ENCODE results near the gene AIM2.

- TF ChIP-seq CTCF (optimal IDR thresholded peaks at IDR 0.05 in 1 of 3, IDR thresholded peaks at IDR 0.05 in 1 of 3, conservative IDR thresholded peaks at IDR 0.05 in 1 of 3; ENCODE audit: extremely low read depth in 1 of 3, insufficient read depth in 2 of 3, low read length in 3 of 3) (peak in 1 of 3 experiments; percentile 10), EZH2 (IDR thresholded peaks at IDR 0.05; ENCODE audit: low read length) (no peak)
Observed at GRCh38 chr1:159055181-159055641, 21.4 kb downstream of the AIM2 start.
